Measurements from ENCODE around the gene PSME1.

DNA sequence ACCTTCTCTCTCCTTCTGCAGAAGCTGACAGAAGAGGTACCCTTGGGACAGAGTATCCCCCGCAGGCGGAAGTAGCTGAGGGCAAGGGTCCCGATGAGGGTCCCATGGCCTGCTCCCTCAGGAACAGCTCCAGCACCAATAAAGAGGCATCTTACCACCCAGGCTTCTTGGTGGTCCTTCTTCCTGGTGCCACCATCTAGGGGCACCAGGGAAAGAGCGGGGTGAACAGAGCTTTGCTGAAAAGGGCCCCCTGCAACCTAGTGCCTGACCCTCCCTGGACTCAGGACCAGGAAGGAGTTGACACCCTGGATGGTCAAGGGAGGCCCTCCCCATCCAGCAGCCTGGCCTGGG lies 24.5 kb downstream of the PSME1 start:
- TF ChIP-seq, protein P1, sequence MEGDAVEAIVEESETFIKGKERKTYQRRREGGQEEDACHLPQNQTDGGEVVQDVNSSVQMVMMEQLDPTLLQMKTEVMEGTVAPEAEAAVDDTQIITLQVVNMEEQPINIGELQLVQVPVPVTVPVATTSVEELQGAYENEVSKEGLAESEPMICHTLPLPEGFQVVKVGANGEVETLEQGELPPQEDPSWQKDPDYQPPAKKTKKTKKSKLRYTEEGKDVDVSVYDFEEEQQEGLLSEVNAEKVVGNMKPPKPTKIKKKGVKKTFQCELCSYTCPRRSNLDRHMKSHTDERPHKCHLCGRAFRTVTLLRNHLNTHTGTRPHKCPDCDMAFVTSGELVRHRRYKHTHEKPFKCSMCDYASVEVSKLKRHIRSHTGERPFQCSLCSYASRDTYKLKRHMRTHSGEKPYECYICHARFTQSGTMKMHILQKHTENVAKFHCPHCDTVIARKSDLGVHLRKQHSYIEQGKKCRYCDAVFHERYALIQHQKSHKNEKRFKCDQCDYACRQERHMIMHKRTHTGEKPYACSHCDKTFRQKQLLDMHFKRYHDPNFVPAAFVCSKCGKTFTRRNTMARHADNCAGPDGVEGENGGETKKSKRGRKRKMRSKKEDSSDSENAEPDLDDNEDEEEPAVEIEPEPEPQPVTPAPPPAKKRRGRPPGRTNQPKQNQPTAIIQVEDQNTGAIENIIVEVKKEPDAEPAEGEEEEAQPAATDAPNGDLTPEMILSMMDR (IDR thresholded peaks at IDR 0.05): no peak
- no peak for TF ChIP-seq POLR2A (IDR thresholded peaks at IDR 0.05)
